ENCODE data around the gene MRPS5.
"Not testable (repeated sequence)": the region's sequence is repeated elsewhere in the genome, so short reads cannot be mapped to it uniquely, and the experiment has no call there.

The MRPS5 gene

GRCh38 chr2:95044601-95045000, 77.0 kb downstream of the MRPS5 start:
- no peak for FAIRE-seq

- no peak for FAIRE-seq
Measured at GRCh38 chr2:95043300-95044093, 78.1 kb downstream of the MRPS5 start.

- FAIRE-seq, result no peak
Measured at GRCh38 chr2:95042472-95043271, 78.9 kb downstream of the MRPS5 start.

- FAIRE-seq, result no peak
Measured at GRCh38 chr2:95041824-95042442, 79.7 kb downstream of the MRPS5 start.

- no peak for FAIRE-seq
Measured at GRCh38 chr2:95041060-95041823, 80.4 kb downstream of the MRPS5 start.

- no peak for FAIRE-seq
Measured at GRCh38 chr2:95040426-95040825, 81.2 kb downstream of the MRPS5 start.

GRCh38 chr2:95039978-95040377, 81.6 kb downstream of the MRPS5 start:
- FAIRE-seq, result no peak

- FAIRE-seq, result no peak
Measured at GRCh38 chr2:95039363-95039762, 82.2 kb downstream of the MRPS5 start.

GRCh38 chr2:95038635-95039298, 82.8 kb downstream of the MRPS5 start:
- FAIRE-seq, result no peak

- not testable (repeated sequence) for FAIRE-seq
Measured at GRCh38 chr2:95037841-95038585, 83.6 kb downstream of the MRPS5 start.

- FAIRE-seq, result no peak
Measured at GRCh38 chr2:95037384-95037839, 84.2 kb downstream of the MRPS5 start.

- no peak for FAIRE-seq
Measured at GRCh38 chr2:95036596-95037383, 84.8 kb downstream of the MRPS5 start.

All from endometrium (tissue), 2 donors.